ENCODE results near the gene SEC23B.
A peak's percentile ranks its signal among the peaks of the same experiment; 100 is the strongest.

The SEC23B gene

DNA sequence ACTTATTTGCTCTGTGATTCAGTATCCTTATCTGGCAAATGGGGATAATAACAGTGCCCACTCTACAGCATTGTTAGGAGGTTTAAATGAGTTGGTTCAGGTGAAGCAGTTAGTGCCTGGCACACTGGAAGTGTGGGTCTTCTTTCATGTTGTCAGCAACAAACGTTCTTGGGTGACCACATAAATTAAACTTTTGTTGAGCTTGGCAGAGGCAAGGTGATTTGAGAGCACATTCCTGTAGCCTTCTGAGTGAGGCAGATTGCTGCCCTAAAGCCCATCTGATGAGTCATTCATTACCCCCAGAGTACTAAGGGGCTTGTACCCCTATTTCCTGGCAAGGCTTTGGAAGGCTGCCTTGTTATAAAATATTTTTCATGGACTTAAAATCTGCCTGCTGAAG, 25.8 kb downstream of the SEC23B start:
- H3K36me3 ChIP-seq (ENCODE audit: insufficient read depth, low read length), result peaks cover 75% of the 10 kb centered on the region

DNA sequence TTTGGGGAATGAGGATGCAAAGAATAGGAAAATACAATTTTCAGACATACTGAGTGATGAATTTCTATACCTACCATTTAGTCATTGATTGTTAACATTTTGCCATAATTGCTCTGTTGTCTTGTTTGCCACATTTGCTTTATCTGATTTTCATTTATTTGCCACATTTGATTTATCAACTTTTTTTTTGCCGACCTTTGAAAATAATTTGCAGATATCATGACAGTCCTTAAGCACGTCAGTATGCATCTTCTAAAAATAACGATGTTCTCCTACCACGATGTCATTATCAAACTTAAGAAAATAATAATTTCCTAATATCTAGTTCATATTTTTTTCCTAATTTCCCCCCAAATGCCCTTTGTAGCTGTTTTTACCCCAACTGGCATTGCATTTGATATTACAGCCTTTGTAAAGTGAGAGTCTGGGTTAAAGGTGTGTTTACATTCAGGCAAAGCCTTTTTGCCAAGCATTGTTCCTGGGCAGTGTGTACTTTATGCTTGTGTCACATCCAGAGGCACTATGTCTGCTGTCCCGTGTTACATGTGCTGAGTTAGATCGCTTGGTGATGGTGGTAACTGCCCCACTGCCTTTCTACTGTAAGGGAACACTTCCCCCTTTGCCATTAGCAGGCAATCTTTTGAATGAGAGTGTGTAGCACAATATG, 26.4 kb downstream of the SEC23B start:
- Histone ChIP-seq H3K27me3 (ENCODE audit: insufficient read depth, low read length) (no peaks in the 10 kb centered on the region), H3K4me3 (ENCODE audit: low read length) (no peak overlapping the region), H2AFZ (ENCODE audit: low read depth, low read length) (no peak overlapping the region), H3K4me1 (ENCODE audit: insufficient read depth, low read length) (no peaks in the 10 kb centered on the region), H3K9me3 (ENCODE audit: low read length) (peaks cover 2% of the 10 kb centered on the region), H3K36me3 (ENCODE audit: insufficient read depth, low read length) (peaks cover 72% of the 10 kb centered on the region)

More for the DNA sequence above, 25.8 kb downstream of the SEC23B start:
- Histone ChIP-seq H2AFZ (ENCODE audit: low read depth, low read length) (no peak overlapping the region), H3K9me3 (ENCODE audit: low read length) (peaks cover 2% of the 10 kb centered on the region), H3K4me3 (ENCODE audit: low read length) (no peak overlapping the region), H3K27me3 (ENCODE audit: insufficient read depth, low read length) (no peaks in the 10 kb centered on the region), H3K4me1 (ENCODE audit: insufficient read depth, low read length) (no peaks in the 10 kb centered on the region)

DNA sequence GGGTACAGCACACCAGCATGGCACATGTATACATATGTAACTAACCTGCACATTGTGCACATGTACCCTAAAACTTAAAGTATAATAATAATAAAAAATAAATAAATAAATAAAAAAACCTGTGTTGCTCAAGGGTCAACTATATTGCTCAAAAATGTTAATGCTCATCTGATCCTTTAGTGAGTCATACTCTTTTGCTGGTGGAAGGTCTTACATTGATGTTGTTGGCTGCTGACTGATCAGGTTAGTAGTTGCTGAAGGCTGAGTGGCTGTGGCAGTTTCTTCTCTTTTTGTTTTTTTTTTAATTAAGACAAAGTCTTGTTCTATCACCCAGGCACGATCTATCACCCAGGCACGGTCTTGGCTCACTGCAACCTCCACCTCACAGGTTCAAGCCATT, 29.9 kb downstream of the SEC23B start:
- Histone ChIP-seq H3K27me3 (ENCODE audit: insufficient read depth, low read length) (no peaks in the 10 kb centered on the region), H2AFZ (ENCODE audit: low read depth, low read length) (no peak overlapping the region), H3K9me3 (ENCODE audit: low read length) (peaks cover 2% of the 10 kb centered on the region), H3K36me3 (ENCODE audit: insufficient read depth, low read length) (peaks cover 55% of the 10 kb centered on the region), H3K4me1 (ENCODE audit: insufficient read depth, low read length) (no peaks in the 10 kb centered on the region), H3K4me3 (ENCODE audit: low read length) (no peak overlapping the region)

DNA sequence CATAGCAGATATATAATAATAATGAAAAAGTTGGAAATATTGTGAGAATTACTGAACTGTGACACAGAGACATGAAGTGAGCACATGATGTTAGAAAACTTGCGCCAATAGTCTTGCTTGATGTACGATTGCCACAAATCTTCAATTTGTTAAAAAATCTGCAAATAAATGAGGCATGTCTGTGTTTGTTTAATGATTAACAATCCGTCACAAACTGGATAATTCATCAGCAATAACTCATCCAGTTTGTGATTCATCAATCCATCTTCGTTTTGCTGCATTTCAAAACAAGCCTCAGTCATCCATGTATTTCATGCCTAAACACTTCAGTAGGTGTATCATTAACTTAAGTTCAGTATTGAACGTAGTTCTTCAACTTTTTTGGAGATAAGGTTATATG, 34.0 kb downstream of the SEC23B start:
- peaks cover 2% of the 10 kb centered on the region for H3K9me3 ChIP-seq (ENCODE audit: low read length)
- peaks cover 59% of the 10 kb centered on the region for H3K36me3 ChIP-seq (ENCODE audit: insufficient read depth, low read length)
- H3K4me3 ChIP-seq (ENCODE audit: low read length), result no peak overlapping the region
- no peaks in the 10 kb centered on the region for H3K27me3 ChIP-seq (ENCODE audit: insufficient read depth, low read length)
- H2AFZ ChIP-seq (ENCODE audit: low read depth, low read length), result no peak overlapping the region
- H3K4me1 ChIP-seq (ENCODE audit: insufficient read depth, low read length), result no peaks in the 10 kb centered on the region

DNA sequence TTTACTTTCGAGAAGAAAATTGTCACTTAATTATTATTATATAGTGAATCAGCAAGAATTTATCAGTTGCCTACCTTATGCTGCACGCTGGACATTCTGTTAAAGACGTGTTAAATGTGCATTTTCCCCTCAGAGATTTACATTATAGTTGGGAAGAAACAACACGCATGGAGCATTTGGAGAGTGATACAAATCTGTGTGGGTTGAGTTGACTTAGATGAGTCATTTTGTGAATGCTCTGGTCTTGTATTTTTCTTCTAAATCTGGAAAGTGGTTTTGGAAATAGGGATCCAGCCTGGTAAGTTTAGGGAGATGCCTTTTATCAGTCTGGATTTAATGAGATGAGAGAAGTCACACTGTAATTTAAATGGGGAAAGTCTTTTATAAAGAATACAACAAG, 35.5 kb downstream of the SEC23B start:
- no peak overlapping the region for H2AFZ ChIP-seq (ENCODE audit: low read depth, low read length)
- H3K27me3 ChIP-seq (ENCODE audit: insufficient read depth, low read length), result no peaks in the 10 kb centered on the region
- H3K4me1 ChIP-seq (ENCODE audit: insufficient read depth, low read length), result no peaks in the 10 kb centered on the region
- no peak overlapping the region for H3K4me3 ChIP-seq (ENCODE audit: low read length)
- peaks cover 62% of the 10 kb centered on the region for H3K36me3 ChIP-seq (ENCODE audit: insufficient read depth, low read length)
- H3K9me3 ChIP-seq (ENCODE audit: low read length), result no peaks in the 10 kb centered on the region

DNA sequence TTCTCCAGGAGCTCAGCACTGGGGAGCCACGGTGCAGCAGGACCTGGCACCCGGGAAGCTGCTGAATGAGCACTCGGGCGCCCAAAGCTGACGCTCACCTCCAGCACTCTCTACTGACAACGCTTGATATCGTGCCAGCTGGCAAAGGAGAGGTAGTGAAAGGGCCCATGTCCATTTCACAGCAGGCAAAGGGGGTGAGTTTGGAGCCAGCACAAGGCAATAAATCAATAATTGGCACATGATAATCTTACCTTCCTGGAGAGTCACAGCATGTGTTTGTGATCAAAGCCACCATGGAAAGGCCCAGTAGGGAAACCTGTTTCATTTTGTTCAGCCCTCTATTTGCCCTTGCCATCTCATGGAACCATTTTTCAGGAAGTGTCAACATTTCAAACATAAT, 36.2 kb downstream of the SEC23B start:
- no peak overlapping the region for H2AFZ ChIP-seq (ENCODE audit: low read depth, low read length)
- no peaks in the 10 kb centered on the region for H3K27me3 ChIP-seq (ENCODE audit: insufficient read depth, low read length)
- no peak overlapping the region for H3K4me3 ChIP-seq (ENCODE audit: low read length)
- no peaks in the 10 kb centered on the region for H3K9me3 ChIP-seq (ENCODE audit: low read length)
- H3K36me3 ChIP-seq (ENCODE audit: insufficient read depth, low read length), result peaks cover 62% of the 10 kb centered on the region
- H3K4me1 ChIP-seq (ENCODE audit: insufficient read depth, low read length), result no peaks in the 10 kb centered on the region

DNA sequence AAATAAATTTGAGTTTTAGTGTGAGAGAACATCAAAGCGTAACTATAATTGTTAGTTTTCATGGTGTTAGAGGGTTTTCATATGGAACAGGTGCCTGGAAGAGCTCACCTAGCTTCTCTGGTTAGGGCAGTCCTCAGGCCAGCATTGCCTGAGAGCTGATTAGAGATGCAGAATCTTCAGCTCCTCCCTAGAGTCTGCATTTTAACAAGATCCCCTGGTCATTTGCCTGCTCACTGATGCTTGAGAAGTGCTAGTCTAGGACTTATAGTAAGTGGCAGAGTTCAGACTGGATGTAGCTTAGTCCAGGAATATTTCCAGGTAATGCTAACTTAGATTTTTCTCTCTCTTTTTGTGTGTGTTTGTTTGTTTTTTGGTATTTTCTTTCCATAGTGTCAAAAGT, 37.8 kb downstream of the SEC23B start:
- no peaks in the 10 kb centered on the region for H3K27me3 ChIP-seq (ENCODE audit: insufficient read depth, low read length)
- H3K36me3 ChIP-seq (ENCODE audit: insufficient read depth, low read length), result peaks cover 67% of the 10 kb centered on the region
- H2AFZ ChIP-seq (ENCODE audit: low read depth, low read length), result no peak overlapping the region
- H3K4me3 ChIP-seq (ENCODE audit: low read length), result no peak overlapping the region
- H3K4me1 ChIP-seq (ENCODE audit: insufficient read depth, low read length), result no peaks in the 10 kb centered on the region
- no peaks in the 10 kb centered on the region for H3K9me3 ChIP-seq (ENCODE audit: low read length)

DNA sequence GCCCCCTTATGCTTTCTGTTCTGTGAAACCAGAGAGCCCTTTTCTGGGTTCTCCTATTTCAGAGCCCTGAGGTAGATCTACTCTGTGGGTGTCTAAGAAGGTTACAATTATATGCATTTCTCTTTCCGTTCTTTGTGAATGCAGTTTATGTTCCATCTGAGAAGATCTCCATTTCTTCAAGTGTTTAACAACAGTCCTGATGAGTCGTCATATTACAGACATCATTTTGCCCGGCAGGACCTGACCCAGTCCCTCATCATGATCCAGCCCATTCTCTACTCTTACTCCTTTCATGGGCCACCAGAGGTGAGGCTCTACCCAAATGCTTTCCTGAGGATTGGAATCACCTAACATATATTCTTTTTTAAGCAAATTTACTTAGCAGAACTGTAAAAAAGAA, 40.7 kb downstream of the SEC23B start:
- Histone ChIP-seq H3K4me3 (ENCODE audit: low read length) (no peak overlapping the region), H3K27me3 (ENCODE audit: insufficient read depth, low read length) (no peaks in the 10 kb centered on the region), H3K4me1 (ENCODE audit: insufficient read depth, low read length) (no peaks in the 10 kb centered on the region), H3K9me3 (ENCODE audit: low read length) (no peaks in the 10 kb centered on the region), H3K36me3 (ENCODE audit: insufficient read depth, low read length) (peaks cover 69% of the 10 kb centered on the region), H2AFZ (ENCODE audit: low read depth, low read length) (no peak overlapping the region)

DNA sequence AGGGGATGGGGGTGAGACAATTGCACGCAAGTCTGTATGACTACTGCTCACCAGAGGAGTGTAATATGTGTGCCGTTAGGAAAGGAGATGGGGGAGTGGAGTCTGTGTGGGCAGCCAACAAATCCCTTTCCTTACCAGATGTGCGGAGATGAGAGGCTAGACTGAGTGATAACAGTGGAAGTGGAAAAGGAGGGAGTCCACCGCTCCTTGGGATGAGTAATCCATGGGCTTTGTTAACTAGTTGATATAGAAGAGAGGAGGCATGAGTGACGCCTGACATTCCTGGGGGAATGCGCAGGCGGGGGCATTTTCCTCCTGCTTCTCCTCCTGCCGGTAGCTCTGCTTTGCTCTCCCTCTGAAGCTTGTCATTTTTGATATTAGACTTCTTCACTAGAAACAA, 46.0 kb downstream of the SEC23B start:
- no peaks in the 10 kb centered on the region for H3K27me3 ChIP-seq (ENCODE audit: insufficient read depth, low read length)
- H3K9me3 ChIP-seq (ENCODE audit: low read length), result no peaks in the 10 kb centered on the region
- H3K4me1 ChIP-seq (ENCODE audit: insufficient read depth, low read length), result no peaks in the 10 kb centered on the region
- no peak overlapping the region for H2AFZ ChIP-seq (ENCODE audit: low read depth, low read length)
- H3K4me3 ChIP-seq (ENCODE audit: low read length), result no peak overlapping the region
- H3K36me3 ChIP-seq (ENCODE audit: insufficient read depth, low read length), result peaks cover 60% of the 10 kb centered on the region

DNA sequence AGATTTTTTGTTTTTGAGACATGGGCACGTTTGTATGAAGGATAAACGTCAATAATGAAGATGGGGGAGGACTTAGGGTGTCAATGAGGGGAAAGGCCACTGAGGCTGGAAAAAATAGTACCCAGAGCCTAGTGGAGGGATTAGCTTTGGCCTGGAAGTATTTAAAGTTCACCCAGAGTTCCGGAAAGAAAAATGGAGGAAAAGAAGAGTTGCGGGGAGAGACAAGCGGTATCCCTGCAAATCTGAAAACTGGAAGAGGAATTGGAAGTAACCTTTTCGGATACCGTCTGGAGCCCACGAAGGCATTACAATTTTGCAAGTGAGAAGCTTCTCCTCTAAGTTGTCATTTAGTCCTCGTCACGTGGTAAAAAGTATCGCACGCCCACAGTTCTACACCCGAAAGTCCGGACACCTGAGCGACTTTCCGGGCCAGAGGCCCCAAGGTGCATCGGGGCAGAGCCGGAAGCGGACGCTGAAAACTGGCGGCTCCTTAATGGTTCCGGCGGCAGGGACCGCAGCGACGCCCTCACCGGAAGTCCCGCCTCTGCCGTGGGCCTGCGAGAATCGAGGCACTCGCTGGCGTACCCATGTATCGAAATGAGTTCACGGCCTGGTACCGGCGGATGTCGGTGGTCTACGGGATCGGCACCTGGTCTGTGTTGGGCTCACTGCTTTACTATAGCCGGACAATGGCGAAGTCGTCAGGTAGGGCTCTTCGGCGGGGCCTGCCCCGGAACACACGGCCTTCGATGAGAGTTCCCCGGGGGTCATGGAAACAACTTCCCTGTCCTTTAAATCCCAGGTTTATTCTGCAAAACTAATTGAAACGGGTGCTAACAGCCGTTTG, 59.4 kb downstream of the SEC23B start, which contains the start of gene SMIM26:
Gene SMIM26 (plus strand): TSS at position 541 of the 847 bp plus-strand sequence. CDS start 47 bp downstream, at position 588.
- peak within 1 kb of the TSS; percentile 73 for H2AFZ ChIP-seq (ENCODE audit: low read depth, low read length)
- peaks cover 5% of the 10 kb centered on the region for H3K4me1 ChIP-seq (ENCODE audit: insufficient read depth, low read length)
- no peaks in the 10 kb centered on the region for H3K9me3 ChIP-seq (ENCODE audit: low read length)
- H3K36me3 ChIP-seq (ENCODE audit: insufficient read depth, low read length), result peaks cover 22% of the 10 kb centered on the region
- no peaks in the 10 kb centered on the region for H3K27me3 ChIP-seq (ENCODE audit: insufficient read depth, low read length)
- H3K4me3 ChIP-seq (ENCODE audit: low read length), result peak within 1 kb of the TSS; percentile 90

DNA sequence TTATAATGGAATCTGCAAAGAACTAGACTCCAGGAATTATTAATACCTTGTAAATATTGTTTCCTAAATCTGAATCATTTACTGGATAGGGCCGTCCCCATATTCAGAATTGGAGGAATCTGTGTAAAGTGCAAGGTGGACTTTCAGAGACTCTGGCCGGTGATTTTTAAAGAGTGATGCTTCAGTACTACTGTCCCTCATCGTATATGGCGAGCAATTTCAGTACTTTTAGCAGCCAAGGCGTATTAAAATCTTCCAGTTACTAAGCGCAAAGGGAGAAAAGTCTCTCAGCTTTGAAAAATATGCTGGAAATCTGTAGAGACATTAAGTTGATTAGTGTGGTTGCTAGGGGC, 60.0 kb downstream of the SEC23B start:
- H3K4me1 ChIP-seq (ENCODE audit: insufficient read depth, low read length), result peaks cover 5% of the 10 kb centered on the region
- H3K36me3 ChIP-seq (ENCODE audit: insufficient read depth, low read length), result peaks cover 20% of the 10 kb centered on the region
- H3K27me3 ChIP-seq (ENCODE audit: insufficient read depth, low read length), result no peaks in the 10 kb centered on the region
- peak overlapping the region; percentile 73 for H2AFZ ChIP-seq (ENCODE audit: low read depth, low read length)
- peak overlapping the region; percentile 90 for H3K4me3 ChIP-seq (ENCODE audit: low read length)
- no peaks in the 10 kb centered on the region for H3K9me3 ChIP-seq (ENCODE audit: low read length)

DNA sequence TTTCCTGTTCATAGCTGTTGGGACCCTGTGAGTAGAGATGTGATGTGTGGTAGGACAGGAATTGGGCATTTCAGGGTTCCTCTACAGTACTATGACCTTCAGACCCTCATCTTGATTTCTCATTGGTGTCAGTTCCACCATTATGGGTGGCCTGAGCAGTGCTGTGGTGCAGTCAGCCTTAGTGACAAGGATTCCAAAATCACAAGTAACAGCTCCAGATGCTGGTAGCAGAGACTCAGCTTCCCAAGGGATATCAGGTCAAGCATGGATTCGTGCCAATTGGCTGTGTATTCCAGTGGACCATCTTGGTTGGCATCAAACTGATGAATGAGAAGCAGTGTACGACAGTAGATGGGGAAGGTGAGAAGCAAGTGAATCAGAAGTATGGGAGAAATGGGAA, 63.3 kb downstream of the SEC23B start:
- Histone ChIP-seq H3K4me3 (ENCODE audit: low read length) (no peak overlapping the region), H3K4me1 (ENCODE audit: insufficient read depth, low read length) (peaks cover 5% of the 10 kb centered on the region), H3K27me3 (ENCODE audit: insufficient read depth, low read length) (no peaks in the 10 kb centered on the region), H3K9me3 (ENCODE audit: low read length) (no peaks in the 10 kb centered on the region), H3K36me3 (ENCODE audit: insufficient read depth, low read length) (peaks cover 20% of the 10 kb centered on the region), H2AFZ (ENCODE audit: low read depth, low read length) (no peak overlapping the region)

DNA sequence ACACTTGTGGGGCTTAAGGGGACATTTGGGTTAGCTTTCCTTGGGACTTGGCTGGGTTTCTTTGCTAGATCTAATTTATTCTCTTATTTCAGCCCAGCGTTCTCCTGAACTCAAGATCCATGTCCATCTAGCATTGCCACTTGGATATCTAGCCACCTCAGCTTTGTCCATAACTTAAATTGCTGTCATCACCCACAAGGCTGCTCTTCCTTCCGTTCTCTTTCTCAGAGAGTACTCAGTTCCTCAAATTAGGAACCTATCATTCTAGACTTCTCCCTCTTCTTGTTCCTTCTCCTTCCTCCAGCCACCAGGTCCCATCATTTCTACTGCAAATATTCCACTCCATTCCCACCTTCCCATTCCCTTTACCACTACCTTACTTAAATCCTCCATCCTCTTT, 63.8 kb downstream of the SEC23B start:
- no peaks in the 10 kb centered on the region for H3K9me3 ChIP-seq (ENCODE audit: low read length)
- no peak overlapping the region for H3K4me3 ChIP-seq (ENCODE audit: low read length)
- no peaks in the 10 kb centered on the region for H3K27me3 ChIP-seq (ENCODE audit: insufficient read depth, low read length)
- H3K4me1 ChIP-seq (ENCODE audit: insufficient read depth, low read length), result peaks cover 2% of the 10 kb centered on the region
- H2AFZ ChIP-seq (ENCODE audit: low read depth, low read length), result no peak overlapping the region
- peaks cover 20% of the 10 kb centered on the region for H3K36me3 ChIP-seq (ENCODE audit: insufficient read depth, low read length)

Measured in neuron (in vitro differentiated cells).